ENCODE data around the gene CNKSR2.

DNA sequence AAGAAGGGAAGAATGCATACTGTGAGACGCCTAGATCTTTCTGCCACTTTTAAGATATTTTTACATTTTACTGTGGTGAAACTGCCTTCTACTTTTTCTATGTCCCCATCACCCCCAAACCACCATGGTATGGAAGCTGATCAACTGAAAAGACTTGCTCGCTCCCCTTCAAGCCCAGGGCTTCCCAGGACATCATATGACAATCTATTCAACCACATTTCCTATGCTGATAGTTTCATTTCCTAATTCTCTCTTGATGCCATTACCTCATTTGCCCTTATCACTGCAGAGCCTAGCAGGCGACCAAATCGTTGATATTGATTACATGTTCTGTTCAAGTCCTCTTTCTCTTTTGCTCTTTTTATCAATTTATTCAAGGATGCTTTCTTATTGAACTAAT is 324.1 kb downstream of the CNKSR2 start:
- TF ChIP-seq, protein P1, sequence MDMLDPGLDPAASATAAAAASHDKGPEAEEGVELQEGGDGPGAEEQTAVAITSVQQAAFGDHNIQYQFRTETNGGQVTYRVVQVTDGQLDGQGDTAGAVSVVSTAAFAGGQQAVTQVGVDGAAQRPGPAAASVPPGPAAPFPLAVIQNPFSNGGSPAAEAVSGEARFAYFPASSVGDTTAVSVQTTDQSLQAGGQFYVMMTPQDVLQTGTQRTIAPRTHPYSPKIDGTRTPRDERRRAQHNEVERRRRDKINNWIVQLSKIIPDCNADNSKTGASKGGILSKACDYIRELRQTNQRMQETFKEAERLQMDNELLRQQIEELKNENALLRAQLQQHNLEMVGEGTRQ (IDR thresholded peaks at IDR 0.05; ENCODE audit: borderline replicate concordance, low read depth, low read length), result no peak
- TF ChIP-seq, protein P2, sequence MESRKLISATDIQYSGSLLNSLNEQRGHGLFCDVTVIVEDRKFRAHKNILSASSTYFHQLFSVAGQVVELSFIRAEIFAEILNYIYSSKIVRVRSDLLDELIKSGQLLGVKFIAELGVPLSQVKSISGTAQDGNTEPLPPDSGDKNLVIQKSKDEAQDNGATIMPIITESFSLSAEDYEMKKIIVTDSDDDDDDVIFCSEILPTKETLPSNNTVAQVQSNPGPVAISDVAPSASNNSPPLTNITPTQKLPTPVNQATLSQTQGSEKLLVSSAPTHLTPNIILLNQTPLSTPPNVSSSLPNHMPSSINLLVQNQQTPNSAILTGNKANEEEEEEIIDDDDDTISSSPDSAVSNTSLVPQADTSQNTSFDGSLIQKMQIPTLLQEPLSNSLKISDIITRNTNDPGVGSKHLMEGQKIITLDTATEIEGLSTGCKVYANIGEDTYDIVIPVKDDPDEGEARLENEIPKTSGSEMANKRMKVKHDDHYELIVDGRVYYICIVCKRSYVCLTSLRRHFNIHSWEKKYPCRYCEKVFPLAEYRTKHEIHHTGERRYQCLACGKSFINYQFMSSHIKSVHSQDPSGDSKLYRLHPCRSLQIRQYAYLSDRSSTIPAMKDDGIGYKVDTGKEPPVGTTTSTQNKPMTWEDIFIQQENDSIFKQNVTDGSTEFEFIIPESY (IDR thresholded peaks at IDR 0.05), result no peak
- TF ChIP-seq, protein P3, sequence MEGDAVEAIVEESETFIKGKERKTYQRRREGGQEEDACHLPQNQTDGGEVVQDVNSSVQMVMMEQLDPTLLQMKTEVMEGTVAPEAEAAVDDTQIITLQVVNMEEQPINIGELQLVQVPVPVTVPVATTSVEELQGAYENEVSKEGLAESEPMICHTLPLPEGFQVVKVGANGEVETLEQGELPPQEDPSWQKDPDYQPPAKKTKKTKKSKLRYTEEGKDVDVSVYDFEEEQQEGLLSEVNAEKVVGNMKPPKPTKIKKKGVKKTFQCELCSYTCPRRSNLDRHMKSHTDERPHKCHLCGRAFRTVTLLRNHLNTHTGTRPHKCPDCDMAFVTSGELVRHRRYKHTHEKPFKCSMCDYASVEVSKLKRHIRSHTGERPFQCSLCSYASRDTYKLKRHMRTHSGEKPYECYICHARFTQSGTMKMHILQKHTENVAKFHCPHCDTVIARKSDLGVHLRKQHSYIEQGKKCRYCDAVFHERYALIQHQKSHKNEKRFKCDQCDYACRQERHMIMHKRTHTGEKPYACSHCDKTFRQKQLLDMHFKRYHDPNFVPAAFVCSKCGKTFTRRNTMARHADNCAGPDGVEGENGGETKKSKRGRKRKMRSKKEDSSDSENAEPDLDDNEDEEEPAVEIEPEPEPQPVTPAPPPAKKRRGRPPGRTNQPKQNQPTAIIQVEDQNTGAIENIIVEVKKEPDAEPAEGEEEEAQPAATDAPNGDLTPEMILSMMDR (IDR thresholded peaks at IDR 0.05 in 2 of 3, conservative IDR thresholded peaks at IDR 0.05 in 1 of 3; ENCODE audit: control insufficient read depth in 2 of 3, extremely low read depth in 1 of 3, insufficient read depth in 1 of 3, low read depth in 3 of 3, low read length in 3 of 3), result no peak
- TF ChIP-seq YY1 (IDR thresholded peaks at IDR 0.05; ENCODE audit: low read depth, low read length) (no peak), SREBF1 (IDR thresholded peaks at IDR 0.05; ENCODE audit: low read length) (no peak), POLR2AphosphoS5 (IDR thresholded peaks at IDR 0.05; ENCODE audit: low read length) (no peak), RFX5 (IDR thresholded peaks at IDR 0.05; ENCODE audit: low read depth, low read length) (no peak), CEBPB (IDR thresholded peaks at IDR 0.05; ENCODE audit: borderline replicate concordance in 1 of 2, low read depth in 2 of 2, low read length in 2 of 2) (no peak), RCOR1 (conservative IDR thresholded peaks at IDR 0.05; ENCODE audit: low read depth, low read length) (no peak), EGR1 (IDR thresholded peaks at IDR 0.05; ENCODE audit: borderline replicate concordance in 1 of 2, low read depth in 2 of 2, low read length in 2 of 2) (no peak), POLR2AphosphoS2 (IDR thresholded peaks at IDR 0.05; ENCODE audit: low read depth, low read length) (no peak)
- TF ChIP-seq, protein P4, sequence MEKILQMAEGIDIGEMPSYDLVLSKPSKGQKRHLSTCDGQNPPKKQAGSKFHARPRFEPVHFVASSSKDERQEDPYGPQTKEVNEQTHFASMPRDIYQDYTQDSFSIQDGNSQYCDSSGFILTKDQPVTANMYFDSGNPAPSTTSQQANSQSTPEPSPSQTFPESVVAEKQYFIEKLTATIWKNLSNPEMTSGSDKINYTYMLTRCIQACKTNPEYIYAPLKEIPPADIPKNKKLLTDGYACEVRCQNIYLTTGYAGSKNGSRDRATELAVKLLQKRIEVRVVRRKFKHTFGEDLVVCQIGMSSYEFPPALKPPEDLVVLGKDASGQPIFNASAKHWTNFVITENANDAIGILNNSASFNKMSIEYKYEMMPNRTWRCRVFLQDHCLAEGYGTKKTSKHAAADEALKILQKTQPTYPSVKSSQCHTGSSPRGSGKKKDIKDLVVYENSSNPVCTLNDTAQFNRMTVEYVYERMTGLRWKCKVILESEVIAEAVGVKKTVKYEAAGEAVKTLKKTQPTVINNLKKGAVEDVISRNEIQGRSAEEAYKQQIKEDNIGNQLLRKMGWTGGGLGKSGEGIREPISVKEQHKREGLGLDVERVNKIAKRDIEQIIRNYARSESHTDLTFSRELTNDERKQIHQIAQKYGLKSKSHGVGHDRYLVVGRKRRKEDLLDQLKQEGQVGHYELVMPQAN (conservative IDR thresholded peaks at IDR 0.05), result no peak

All from GM12878 (cell line).